ENCODE measurements around the gene NDFIP2.

DNA sequence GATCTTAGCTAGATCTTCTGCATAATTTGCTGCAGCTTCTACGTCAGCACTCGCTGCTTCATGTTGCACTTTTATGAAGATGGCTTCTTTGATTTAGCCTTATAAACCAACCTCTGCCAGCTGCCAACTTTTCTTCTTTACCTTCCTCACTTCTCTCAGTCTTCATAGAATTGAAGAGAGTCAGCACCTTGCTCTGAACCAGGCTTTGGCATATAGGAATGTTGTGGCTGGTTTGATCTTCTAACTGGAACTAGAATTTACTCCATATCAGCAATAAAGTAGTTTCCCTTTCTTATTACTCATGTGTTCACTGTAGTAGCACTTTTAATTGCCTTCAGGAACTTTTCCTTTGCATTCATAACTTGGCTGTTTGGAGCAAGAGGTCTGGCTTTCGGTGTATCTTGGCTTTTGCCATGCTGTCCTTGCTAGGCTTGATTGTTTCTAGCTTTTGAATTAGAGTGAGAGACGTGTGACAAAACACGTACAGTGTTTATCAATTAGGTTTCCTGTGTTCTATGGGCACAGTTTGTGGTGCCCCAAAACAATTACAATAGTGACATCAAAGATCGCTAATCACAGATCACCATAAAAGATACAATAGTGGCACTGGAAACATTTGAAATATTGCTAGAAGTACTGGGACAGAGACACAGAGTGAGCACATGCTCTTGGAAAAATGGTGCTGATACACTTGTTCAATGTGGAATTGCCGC, 50.7 kb downstream of the NDFIP2 start:
- no peak for TF ChIP-seq EZH2 (IDR thresholded peaks at IDR 0.05; ENCODE audit: borderline replicate concordance, low read depth, low read length, severe bottlenecking)
- TF ChIP-seq, protein P1, sequence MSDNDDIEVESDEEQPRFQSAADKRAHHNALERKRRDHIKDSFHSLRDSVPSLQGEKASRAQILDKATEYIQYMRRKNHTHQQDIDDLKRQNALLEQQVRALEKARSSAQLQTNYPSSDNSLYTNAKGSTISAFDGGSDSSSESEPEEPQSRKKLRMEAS (IDR thresholded peaks at IDR 0.05; ENCODE audit: insufficient read depth, insufficient read length) = no peak
- TF ChIP-seq, protein P2, sequence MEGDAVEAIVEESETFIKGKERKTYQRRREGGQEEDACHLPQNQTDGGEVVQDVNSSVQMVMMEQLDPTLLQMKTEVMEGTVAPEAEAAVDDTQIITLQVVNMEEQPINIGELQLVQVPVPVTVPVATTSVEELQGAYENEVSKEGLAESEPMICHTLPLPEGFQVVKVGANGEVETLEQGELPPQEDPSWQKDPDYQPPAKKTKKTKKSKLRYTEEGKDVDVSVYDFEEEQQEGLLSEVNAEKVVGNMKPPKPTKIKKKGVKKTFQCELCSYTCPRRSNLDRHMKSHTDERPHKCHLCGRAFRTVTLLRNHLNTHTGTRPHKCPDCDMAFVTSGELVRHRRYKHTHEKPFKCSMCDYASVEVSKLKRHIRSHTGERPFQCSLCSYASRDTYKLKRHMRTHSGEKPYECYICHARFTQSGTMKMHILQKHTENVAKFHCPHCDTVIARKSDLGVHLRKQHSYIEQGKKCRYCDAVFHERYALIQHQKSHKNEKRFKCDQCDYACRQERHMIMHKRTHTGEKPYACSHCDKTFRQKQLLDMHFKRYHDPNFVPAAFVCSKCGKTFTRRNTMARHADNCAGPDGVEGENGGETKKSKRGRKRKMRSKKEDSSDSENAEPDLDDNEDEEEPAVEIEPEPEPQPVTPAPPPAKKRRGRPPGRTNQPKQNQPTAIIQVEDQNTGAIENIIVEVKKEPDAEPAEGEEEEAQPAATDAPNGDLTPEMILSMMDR (IDR thresholded peaks at IDR 0.05; ENCODE audit: extremely low read depth in 1 of 2, insufficient read depth in 1 of 2, low read depth in 1 of 2, low read length in 2 of 2) = no peak
- no peak for TF ChIP-seq POLR2A (IDR thresholded peaks at IDR 0.05; ENCODE audit: low read depth, low read length)
- no peak for TF ChIP-seq GATA2 (IDR thresholded peaks at IDR 0.05; ENCODE audit: insufficient read depth, insufficient read length, low read depth, low read length)
- no peak for TF ChIP-seq MYC (IDR thresholded peaks at IDR 0.05; ENCODE audit: low read depth, low read length)

Data from endothelial cell of umbilical vein (primary cell).